Activated T-cell treated with anti-CD3 and anti-CD28 coated beads, Interleukin-2, amount 50 U/mL, for 24 hours (primary cell): Measurements from ENCODE around the gene NUDT2.
"Not testable (repeated sequence)": the region's sequence is repeated elsewhere in the genome, so short reads cannot be mapped to it uniquely, and the experiment has no call there.

Source experiments
- DNase-seq: peaks from one replicate; pipeline ENCODE4 v3.0.0-alpha.2; 2020
- H3K27ac Mint-ChIP-seq: 2 replicates; pipeline ENCODE4 v1.8.0; 2020; ENCODE audit warnings: mild to moderate bottlenecking, mixed read lengths
- H3K27me3 Mint-ChIP-seq: 2 replicates; pipeline ENCODE4 v1.8.0; 2020; ENCODE audit warnings: mixed read lengths
- H3K36me3 Mint-ChIP-seq: 2 replicates; pipeline ENCODE4 v1.8.0; 2020; ENCODE audit warnings: low read depth, mixed read lengths
- H3K4me1 Mint-ChIP-seq: 2 replicates; pipeline ENCODE4 v1.8.0; 2020; ENCODE audit warnings: low read depth, mixed read lengths
- H3K4me3 Mint-ChIP-seq: 2 replicates; pipeline ENCODE4 v1.8.0; 2020; ENCODE audit warnings: mild to moderate bottlenecking, moderate library complexity, mixed read lengths
- H3K9me3 Mint-ChIP-seq: 2 replicates; pipeline ENCODE4 v1.8.0; 2020; ENCODE audit warnings: mixed read lengths

Gene NUDT2

GRCh38 chr9:34326690-34327089, 2.7 kb upstream of the NUDT2 start:
- Mint-ChIP-seq H3K4me3 (no peak overlapping the region), H3K4me1 (peaks cover 26% of the 10 kb centered on the region), H3K36me3 (peaks cover 15% of the 10 kb centered on the region), H3K27ac (no peak overlapping the region), H3K9me3 (no peaks in the 10 kb centered on the region), H3K27me3 (no peaks in the 10 kb centered on the region)
- DNase-seq = no peak

DNA sequence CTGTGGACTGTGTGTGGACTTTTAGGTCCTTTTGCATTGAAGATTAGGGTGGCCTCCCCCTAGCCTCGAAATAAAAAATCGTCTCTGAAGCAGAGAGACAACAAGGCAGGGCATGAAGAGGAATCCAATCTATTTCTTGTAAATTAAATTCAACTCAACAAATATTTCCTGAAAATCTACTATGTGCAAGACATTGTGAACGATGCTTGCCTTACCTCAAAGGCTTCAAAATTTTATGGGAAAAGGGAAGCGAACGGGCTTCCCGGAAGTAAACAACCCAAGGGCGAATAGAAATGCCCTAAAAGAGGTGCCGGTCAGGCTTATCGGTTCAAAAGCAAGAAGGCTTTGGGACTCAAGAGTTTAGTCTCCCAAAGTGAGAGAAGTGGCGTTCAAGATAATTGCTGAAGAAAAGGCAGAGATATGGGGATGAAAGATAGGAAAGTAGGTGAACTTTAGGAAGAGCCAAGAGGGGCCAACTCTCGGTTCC, 826 bp upstream of the NUDT2 start:
- Mint-ChIP-seq H3K9me3 (no peaks in the 10 kb centered on the region), H3K27ac (peak overlapping the region; percentile 99), H3K4me3 (peak overlapping the region; percentile 95), H3K4me1 (peaks cover 38% of the 10 kb centered on the region), H3K27me3 (no peaks in the 10 kb centered on the region), H3K36me3 (peaks cover 20% of the 10 kb centered on the region)
- DNase-seq = no peak

GRCh38 chr9:34331196-34331595, 1.8 kb downstream of the NUDT2 start:
- DNase-seq = no peak
- H3K27me3 Mint-ChIP-seq = no peaks in the 10 kb centered on the region
- H3K9me3 Mint-ChIP-seq = no peaks in the 10 kb centered on the region
- peaks cover 59% of the 10 kb centered on the region for H3K4me1 Mint-ChIP-seq
- peaks cover 30% of the 10 kb centered on the region for H3K36me3 Mint-ChIP-seq
- H3K4me3 Mint-ChIP-seq = peak overlapping the region; percentile 38
- no peak overlapping the region for H3K27ac Mint-ChIP-seq

GRCh38 chr9:34332076-34332964, 3.0 kb downstream of the NUDT2 start:
- Mint-ChIP-seq H3K27me3 (no peaks in the 10 kb centered on the region), H3K4me3 (no peak overlapping the region), H3K36me3 (peaks cover 42% of the 10 kb centered on the region), H3K9me3 (no peaks in the 10 kb centered on the region), H3K27ac (peak overlapping the region; percentile 1), H3K4me1 (peaks cover 55% of the 10 kb centered on the region)
- no peak for DNase-seq

GRCh38 chr9:34333836-34334235, 4.5 kb downstream of the NUDT2 start:
- peaks cover 47% of the 10 kb centered on the region for H3K4me1 Mint-ChIP-seq
- H3K4me3 Mint-ChIP-seq = no peak overlapping the region
- no peak overlapping the region for H3K27ac Mint-ChIP-seq
- no peaks in the 10 kb centered on the region for H3K27me3 Mint-ChIP-seq
- H3K36me3 Mint-ChIP-seq = peaks cover 49% of the 10 kb centered on the region
- no peaks in the 10 kb centered on the region for H3K9me3 Mint-ChIP-seq
- DNase-seq = no peak

DNA sequence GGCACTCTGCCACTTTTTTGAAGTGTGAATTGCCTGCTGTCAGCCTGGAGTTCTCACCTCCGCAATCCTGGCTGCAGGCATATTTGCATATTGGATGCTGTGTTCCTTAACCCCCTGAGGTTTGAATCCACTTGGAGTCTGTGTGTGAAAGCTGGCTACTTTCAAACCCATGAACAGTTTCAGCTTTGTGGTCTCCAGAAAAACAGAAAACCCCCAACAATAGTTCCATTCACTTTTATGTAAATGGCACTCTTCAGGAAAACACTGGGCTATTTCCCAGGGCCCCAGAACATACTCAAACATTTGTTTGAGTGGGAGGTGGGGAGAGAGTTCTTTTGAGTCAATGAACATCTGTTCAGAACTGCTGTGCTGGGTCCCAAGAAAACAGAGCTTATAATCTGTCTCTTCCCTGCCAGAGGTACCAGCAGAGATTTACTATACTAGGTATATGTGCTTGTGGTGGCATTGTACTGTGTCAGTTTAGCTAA, 5.0 kb downstream of the NUDT2 start:
- Mint-ChIP-seq H3K4me1 (peaks cover 47% of the 10 kb centered on the region), H3K4me3 (no peak overlapping the region), H3K36me3 (peaks cover 52% of the 10 kb centered on the region), H3K27me3 (no peaks in the 10 kb centered on the region), H3K27ac (no peak overlapping the region), H3K9me3 (no peaks in the 10 kb centered on the region)
- DNase-seq = no peak

- no peaks in the 10 kb centered on the region for H3K27me3 Mint-ChIP-seq
- no peak overlapping the region for H3K27ac Mint-ChIP-seq
- H3K9me3 Mint-ChIP-seq = no peaks in the 10 kb centered on the region
- no peak overlapping the region for H3K4me3 Mint-ChIP-seq
- DNase-seq = no peak
- peaks cover 46% of the 10 kb centered on the region for H3K4me1 Mint-ChIP-seq
- H3K36me3 Mint-ChIP-seq = peaks cover 51% of the 10 kb centered on the region
Observed at GRCh38 chr9:34334916-34335315, 5.5 kb downstream of the NUDT2 start.

DNA sequence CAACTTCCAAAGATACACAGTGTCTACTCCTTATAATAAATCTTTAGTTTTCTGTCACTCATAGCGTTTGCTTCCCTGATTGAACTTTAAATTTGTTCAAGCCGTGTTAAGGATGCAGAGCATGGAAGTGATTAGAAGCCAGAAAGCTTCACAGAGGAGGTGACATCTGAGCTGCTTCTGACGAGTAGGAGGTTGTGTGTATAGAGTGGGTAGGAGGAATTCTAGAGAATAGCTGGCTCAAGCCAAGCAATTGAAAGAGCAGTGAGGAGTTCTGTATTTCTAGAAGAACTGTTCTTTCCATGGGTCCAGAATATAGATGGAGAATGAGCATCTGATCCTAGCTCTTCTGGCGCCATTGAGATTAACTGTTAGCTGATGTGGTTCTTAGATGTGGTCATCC, 6.0 kb downstream of the NUDT2 start:
- H3K27ac Mint-ChIP-seq = no peak overlapping the region
- no peaks in the 10 kb centered on the region for H3K27me3 Mint-ChIP-seq
- H3K4me3 Mint-ChIP-seq = no peak overlapping the region

DNA sequence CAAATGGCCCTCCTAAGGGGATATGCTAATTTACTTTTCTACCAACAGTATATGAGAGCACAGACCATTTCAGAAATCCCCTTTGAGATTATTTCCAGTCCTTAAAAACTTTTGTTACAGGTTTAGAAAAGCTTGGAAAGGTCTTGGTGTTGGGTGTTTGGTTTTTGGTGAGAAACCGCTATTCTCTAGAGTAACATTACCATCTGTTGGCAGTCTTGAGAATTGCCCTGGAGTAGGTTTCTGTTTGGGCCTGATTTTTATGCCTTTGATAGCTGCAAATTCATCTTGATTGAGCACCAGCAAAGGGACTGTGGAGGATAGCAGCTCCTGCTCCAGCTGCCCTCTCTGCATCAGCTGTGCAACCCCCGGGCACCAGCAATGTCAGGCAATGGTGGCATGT, 8.0 kb downstream of the NUDT2 start:
- H3K36me3 Mint-ChIP-seq = peaks cover 69% of the 10 kb centered on the region
- DNase-seq = no peak
- no peak overlapping the region for H3K4me3 Mint-ChIP-seq
- no peaks in the 10 kb centered on the region for H3K27me3 Mint-ChIP-seq
- H3K27ac Mint-ChIP-seq = no peak overlapping the region
- H3K4me1 Mint-ChIP-seq = peaks cover 26% of the 10 kb centered on the region
- H3K9me3 Mint-ChIP-seq = no peaks in the 10 kb centered on the region

More for the DNA sequence above, 6.0 kb downstream of the NUDT2 start:
- Mint-ChIP-seq H3K36me3 (peaks cover 52% of the 10 kb centered on the region), H3K4me1 (peaks cover 41% of the 10 kb centered on the region), H3K9me3 (no peaks in the 10 kb centered on the region)
- no peak for DNase-seq

- peaks cover 68% of the 10 kb centered on the region for H3K36me3 Mint-ChIP-seq
- H3K27ac Mint-ChIP-seq, DNase-seq, H3K27me3 Mint-ChIP-seq, H3K4me3 Mint-ChIP-seq, H3K9me3 Mint-ChIP-seq: not testable (repeated sequence)
- peaks cover 21% of the 10 kb centered on the region for H3K4me1 Mint-ChIP-seq
Observed at GRCh38 chr9:34338079-34338478, 8.7 kb downstream of the NUDT2 start.

GRCh38 chr9:34338665-34339385, 9.5 kb downstream of the NUDT2 start:
- Mint-ChIP-seq H3K36me3 (peaks cover 76% of the 10 kb centered on the region), H3K9me3 (no peaks in the 10 kb centered on the region), H3K27me3 (no peaks in the 10 kb centered on the region), H3K27ac (no peak overlapping the region), H3K4me3 (no peak overlapping the region), H3K4me1 (peaks cover 20% of the 10 kb centered on the region)
- no peak for DNase-seq

DNA sequence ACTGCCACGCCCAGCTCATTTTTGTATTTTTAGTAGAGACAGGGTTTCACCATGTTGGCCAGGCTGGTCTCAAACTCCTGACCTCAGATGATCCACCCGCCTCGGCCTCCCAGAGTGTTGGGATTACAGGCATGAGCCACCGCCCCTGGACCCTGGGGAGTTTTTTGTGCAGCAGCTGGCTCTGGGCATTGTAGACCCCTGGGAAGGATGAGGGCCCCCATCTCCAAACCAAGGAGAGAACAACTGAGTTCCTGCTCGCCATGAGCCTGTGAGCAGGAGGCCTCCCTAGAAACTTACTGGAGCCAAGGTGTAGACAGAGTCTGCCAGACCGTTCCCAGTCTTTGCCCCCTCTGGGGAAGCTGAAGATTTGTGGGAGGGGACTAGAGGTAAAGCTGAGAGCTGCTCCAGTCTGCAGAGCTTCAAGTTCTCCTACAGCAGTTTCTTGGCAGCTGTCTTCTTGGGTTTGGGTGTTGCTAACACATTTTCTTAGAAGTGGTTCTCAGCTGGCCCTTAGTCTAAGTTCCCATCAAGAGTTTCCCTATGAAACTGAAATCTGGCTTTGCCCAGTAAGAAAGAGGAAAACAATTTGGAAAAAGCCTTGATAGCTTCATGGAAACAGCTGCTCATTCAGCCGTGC, 12.4 kb downstream of the NUDT2 start:
- Mint-ChIP-seq H3K27me3 (no peaks in the 10 kb centered on the region), H3K9me3 (no peaks in the 10 kb centered on the region), H3K4me1 (no peaks in the 10 kb centered on the region), H3K36me3 (peaks cover 76% of the 10 kb centered on the region), H3K27ac (no peak overlapping the region), H3K4me3 (no peak overlapping the region)
- DNase-seq = no peak

DNA sequence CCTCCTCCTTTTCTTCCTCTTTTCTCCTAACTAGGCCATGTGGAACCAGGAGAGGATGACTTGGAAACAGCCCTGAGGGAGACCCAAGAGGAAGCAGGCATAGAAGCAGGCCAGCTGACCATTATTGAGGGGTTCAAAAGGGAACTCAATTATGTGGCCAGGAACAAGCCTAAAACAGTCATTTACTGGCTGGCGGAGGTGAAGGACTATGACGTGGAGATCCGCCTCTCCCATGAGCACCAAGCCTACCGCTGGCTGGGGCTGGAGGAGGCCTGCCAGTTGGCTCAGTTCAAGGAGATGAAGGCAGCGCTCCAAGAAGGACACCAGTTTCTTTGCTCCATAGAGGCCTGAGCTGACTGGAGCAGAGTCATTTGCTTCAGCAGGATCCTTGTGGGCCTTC, 13.7 kb downstream of the NUDT2 start:
- H3K4me3 Mint-ChIP-seq = no peak overlapping the region
- H3K27ac Mint-ChIP-seq = no peak overlapping the region
- H3K27me3 Mint-ChIP-seq = no peaks in the 10 kb centered on the region
- H3K4me1 Mint-ChIP-seq = no peaks in the 10 kb centered on the region
- no peak for DNase-seq
- H3K36me3 Mint-ChIP-seq = peaks cover 72% of the 10 kb centered on the region
- H3K9me3 Mint-ChIP-seq = no peaks in the 10 kb centered on the region

- H3K36me3 Mint-ChIP-seq = peaks cover 69% of the 10 kb centered on the region
- no peak overlapping the region for H3K4me3 Mint-ChIP-seq
- H3K27ac Mint-ChIP-seq = no peak overlapping the region
- no peaks in the 10 kb centered on the region for H3K9me3 Mint-ChIP-seq
- no peaks in the 10 kb centered on the region for H3K4me1 Mint-ChIP-seq
- no peak for DNase-seq
- no peaks in the 10 kb centered on the region for H3K27me3 Mint-ChIP-seq
Observed at GRCh38 chr9:34343605-34344004, 14.2 kb downstream of the NUDT2 start.
